Adrenal gland (tissue), 12 donors: Measurements from ENCODE around the gene NCAPG2. TPM values are rescaled to one million over a fixed set of nuclear protein-coding genes. Genes with fewer than 3 reads are reported as not detected.

ENCODE experiments used
- DNase-seq, 7 donors: peaks; one replicate each; pipeline ENCODE4 v3.0.0-alpha.2; 2019 to 2020
- H3K27ac ChIP-seq, 5 donors: fragments of 200-600 bp; sonication (generic) in 4 of 5; 1 replicate in 3 of 5; 2 replicates in 2 of 5; pipeline versions ENCODE4 v1.5.1 to v1.8.0; 2016 to 2020; ENCODE audit warnings: mild to moderate bottlenecking in 1 of 5
- H3K27me3 ChIP-seq: fragments of 200-600 bp; 2 replicates; pipeline ENCODE4 v1.8.0; 2021
- H3K36me3 ChIP-seq, 2 donors: fragments of 200-600 bp; replicated peaks in 1 of 2; 1 replicate in 1 of 2; 2 replicates in 1 of 2; pipeline versions ENCODE4 v1.5.1 to v1.8.0; 2018 to 2022
- H3K4me1 ChIP-seq, 2 donors: fragments of 200-600 bp; replicated peaks in 1 of 2; 1 replicate in 1 of 2; 2 replicates in 1 of 2; pipeline versions ENCODE4 v1.5.1 to v1.8.0; 2018 to 2021
- H3K4me3 ChIP-seq, 4 donors: fragments of 200-600 bp; sonication (generic) in 3 of 4; one replicate each; pipeline ENCODE4 v1.5.1; 2016 to 2018
- H3K9me3 ChIP-seq, 3 donors: fragments of 200-600 bp; sonication (generic) in 1 of 3; replicated peaks in 1 of 3; 1 replicate in 2 of 3; 2 replicates in 1 of 3; pipeline versions ENCODE4 v1.5.1 to v1.8.0; 2016 to 2021
- CTCF ChIP-seq, 6 experiments: fragments of 450-650 bp in 4 of 6; fragments of 200-600 bp in 2 of 6; sonication (generic) in 1 of 6; IDR thresholded peaks; 1 replicate in 5 of 6; 2 replicates in 1 of 6; pipeline versions ENCODE4 v1.5.1 to v1.8.0; 2016 to 2021; ENCODE audit warnings: antibody characterized with exemption in 6 of 6, mild to moderate bottlenecking in 2 of 6, moderate library complexity in 1 of 6
- POLR2A ChIP-seq, 2 donors: fragments of 450-650 bp; IDR thresholded peaks; one replicate each; pipeline ENCODE4 v1.6.1; 2017; ENCODE audit warnings: antibody characterized with exemption in 2 of 2, mild to moderate bottlenecking in 2 of 2, moderate library complexity in 1 of 2
- WGBS, 4 donors: extraction: QIAGEN DNeasy Blood & Tissue Kit in 2 of 4; methylation state at CpG; one replicate each; pipeline versions ENCODE4 v1.1.5 to v1.1.7; 2013 to 2017; 5-methylcytosine and 5-hydroxymethylcytosine counted together
- intact Hi-C, 2 donors: fragments of 100-400 bp; cut with DNase I; formaldehyde crosslinking; loops; one replicate each; pipeline versions ENCODE4 v1.14.1 to v1.15.0; 2022 to 2023
- polyA plus RNA-seq, 3 donors: library from polyadenylated mRNA; stranded (reverse); fragments of 200-250 nt in 2 of 3; fragments of 350-450 nt in 1 of 3; fragmentation: Illumina TruSeq in 1 of 3; extraction: RNeasy Lipid Tissue Mini Kit (QIAGEN cat#74804) in 1 of 3; gene quantifications; one replicate each; pipeline ENCODE4 v1.2.3, GENCODE V29; 2013 to 2014
- total RNA-seq, 9 donors: library from RNA; depleted of rRNA in 4 of 9; stranded (reverse); fragments of >200 nt in 4 of 9; fragments of 120-200 nt in 1 of 9; fragmentation: NEBNext Ultra II Directional in 1 of 9; extraction: Animal tissue kit (Norgen Biotek cat#: 25700) in 1 of 9; gene quantifications; one replicate each; pipeline versions ENCODE4 v1.1.0 to v1.2.4, GENCODE V29; 2013 to 2023
- donor health status: healthy with polysubstance abuse.
- donor health status: Bipolar disorder and iron deficiency.
- donor health status: DM: yes; HTN: yes; CAD: no.
- donor health status: DM: no; HTN: no; CAD: no.
- donor health status: DM: no; HTN: no; CAD: no.
- donor health status: DM: yes; HTN: yes; CAD: no.

Gene NCAPG2
- total and polyA plus RNA-seq, 12 donors, result 1.6 to 11.6 (median 5.9) TPM

- peak in 3 of 7 donors; percentile 24 to 66 (median 29) for DNase-seq
- H3K9me3 ChIP-seq, result no peaks in the 10 kb centered on the region
- WGBS, 4 donors, result 3 to 9% (median 4%) methylated on average over 9 to 63 of the region's 63 CpGs
- intact Hi-C loops, result no loop called here
- H3K27me3 ChIP-seq, result peaks cover 13% of the 10 kb centered on the region
- TF ChIP-seq CTCF (IDR thresholded peaks at IDR 0.05) (no peak), POLR2A (IDR thresholded peaks at IDR 0.05) (no peak)
- H3K4me1 ChIP-seq, result peaks cover 7 to 10% of the 10 kb centered on the region in 2 donors
- peak overlapping the region in 1 of 5 donors; percentile 13 for H3K27ac ChIP-seq
- no peaks in the 10 kb centered on the region for H3K36me3 ChIP-seq
- peak overlapping the region in 1 of 4 donors; percentile 35 for H3K4me3 ChIP-seq
These were observed 118.0 kb downstream of the NCAPG2 start for GRCh38 chr7:158586499-158587161.

DNA sequence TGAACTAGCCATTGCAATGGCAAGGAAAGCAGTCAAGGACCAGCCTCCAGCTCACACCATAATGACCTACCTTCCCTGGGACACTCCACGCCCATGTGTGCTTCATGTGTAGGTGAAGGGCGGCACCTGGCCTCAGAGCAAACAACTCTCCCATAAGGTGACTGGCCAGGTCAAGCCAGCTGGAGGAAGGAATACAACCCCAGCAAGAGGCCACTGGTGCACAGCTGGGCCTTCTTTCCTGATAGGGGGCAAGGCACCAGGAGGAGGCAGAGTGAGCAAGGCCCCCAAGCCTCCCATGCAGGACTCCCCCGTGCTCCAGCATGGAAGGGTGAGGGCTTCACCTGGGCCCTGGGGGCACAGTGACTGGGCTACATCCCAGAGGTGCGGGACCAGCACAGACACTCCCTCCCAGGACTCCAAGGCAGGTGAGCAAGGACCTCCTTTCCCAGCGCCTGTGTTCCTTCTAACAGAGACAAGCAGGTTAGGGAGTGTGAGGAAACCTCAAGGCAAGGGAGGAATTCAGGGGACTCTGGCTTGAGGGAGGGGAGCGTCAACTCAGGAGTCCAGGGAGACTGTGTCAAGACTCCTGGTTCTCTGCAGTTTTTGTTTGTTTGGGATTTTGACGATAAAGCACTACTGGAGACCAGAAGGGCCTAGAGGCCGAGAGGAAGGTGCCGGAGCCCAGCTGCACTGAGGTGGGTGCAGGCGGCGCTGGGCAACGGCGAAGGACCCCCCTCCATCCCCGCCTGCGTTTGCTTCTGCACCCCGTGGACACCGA lies 118.7 kb downstream of the NCAPG2 start:
- H3K36me3 ChIP-seq, result no peaks in the 10 kb centered on the region
- no peak for TF ChIP-seq CTCF (IDR thresholded peaks at IDR 0.05)
- TF ChIP-seq POLR2A (IDR thresholded peaks at IDR 0.05), result no peak
- H3K4me3 ChIP-seq, result peak overlapping the region in 1 of 4 donors; percentile 35
- H3K27me3 ChIP-seq, result peaks cover 20% of the 10 kb centered on the region
- WGBS, 4 donors, result 45 to 60% (median 50%) methylated on average over 14 to 17 of the region's 17 CpGs
- H3K9me3 ChIP-seq, result no peaks in the 10 kb centered on the region
- no peak for DNase-seq
- peaks cover 7 to 10% of the 10 kb centered on the region in 2 donors for H3K4me1 ChIP-seq
- intact Hi-C loops, result no loop called here
- peak overlapping the region in 1 of 5 donors; percentile 13 for H3K27ac ChIP-seq

- H3K9me3 ChIP-seq, result peaks cover 0 to 6% (median 0%) of the 10 kb centered on the region in 3 donors
- TF ChIP-seq POLR2A (IDR thresholded peaks at IDR 0.05), result no peak
- TF ChIP-seq CTCF (IDR thresholded peaks at IDR 0.05), result no peak
- H3K4me3 ChIP-seq, result no peak overlapping the region
- H3K27me3 ChIP-seq, result peaks cover 21% of the 10 kb centered on the region
- peaks cover 7 to 10% of the 10 kb centered on the region in 2 donors for H3K4me1 ChIP-seq
- intact Hi-C loops, result no loop called here
- H3K36me3 ChIP-seq, result no peaks in the 10 kb centered on the region
- DNase-seq, result no peak
- 32 to 50% (median 40%) methylated on average over 8 of the region's 8 CpGs for WGBS, 4 donors
- H3K27ac ChIP-seq, result peak overlapping the region in 1 of 5 donors; percentile 26
These were observed 120.2 kb downstream of the NCAPG2 start for GRCh38 chr7:158584407-158584806.

DNA sequence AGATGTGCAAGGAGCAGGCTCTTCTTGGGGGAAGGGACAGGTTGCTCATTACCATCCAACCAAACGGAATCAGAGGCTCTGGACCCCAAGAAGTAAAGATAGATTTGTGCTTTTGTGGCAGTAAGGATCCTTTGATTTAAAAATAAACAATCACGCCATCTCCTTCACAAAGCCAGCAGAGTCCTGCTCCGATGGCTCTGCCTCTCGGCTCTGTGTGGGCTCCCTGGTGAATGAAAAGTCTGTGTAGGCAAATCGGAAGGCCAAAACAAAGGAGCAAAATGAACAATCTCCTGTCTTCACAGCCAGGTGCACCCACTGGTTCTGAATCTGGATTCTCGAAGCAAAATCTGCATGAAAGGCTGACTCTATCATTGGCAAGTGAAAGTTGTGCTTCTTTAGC lies 120.8 kb downstream of the NCAPG2 start:
- Histone ChIP-seq H3K4me1 (peaks cover 7 to 10% of the 10 kb centered on the region in 2 donors), H3K36me3 (no peaks in the 10 kb centered on the region), H3K27ac (peak overlapping the region in 1 of 5 donors; percentile 26), H3K27me3 (peaks cover 21% of the 10 kb centered on the region), H3K4me3 (no peak overlapping the region), H3K9me3 (peaks cover 0 to 6% (median 0%) of the 10 kb centered on the region in 3 donors)
- 70 to 76% (median 72%) methylated on average over 6 of the region's 6 CpGs for WGBS, 4 donors
- intact Hi-C loops, result no loop called here
- no peak for DNase-seq
- TF ChIP-seq POLR2A (IDR thresholded peaks at IDR 0.05), result no peak
- TF ChIP-seq CTCF (IDR thresholded peaks at IDR 0.05), result no peak
